ENCODE data around the gene ACSBG1. TPM values are rescaled to one million over a fixed set of nuclear protein-coding genes. Genes with fewer than 3 reads are reported as not detected.
"Not testable (repeated sequence)": the region's sequence is repeated elsewhere in the genome, so short reads cannot be mapped to it uniquely, and the experiment has no call there.

The ACSBG1 gene
- total and polyA plus RNA-seq, 2 experiments from 2014 or later, result 0.04 TPM; not detected in 1

- Histone ChIP-seq H3K4me1 (ENCODE audit: insufficient read depth) (0 out of 2 replicates have a peak, but pooled peaks cover 1% of the 10 kb centered on the region), H3K9ac (no peak overlapping the region), H3K4me2 (ENCODE audit: unreplicated experiment) (no peak overlapping the region), H3K79me2 (ENCODE audit: insufficient read depth) (peaks cover 42% of the 10 kb centered on the region), H3K4me3 (no peak overlapping the region), H3K36me3 (ENCODE audit: low read depth) (0 out of 2 replicates have a peak, but pooled peaks cover 7% of the 10 kb centered on the region), H3F3A (ENCODE audit: insufficient read depth) (no peaks in the 10 kb centered on the region), H3K27ac (no peak overlapping the region), H3K27me3 (replicated peaks; ENCODE audit: insufficient read depth) (no peaks in the 10 kb centered on the region), H2AFZ (no peak overlapping the region), H3K9me2 (ENCODE audit: insufficient read depth) (no peaks in the 10 kb centered on the region), H4K20me1 (ENCODE audit: insufficient read depth) (no peaks in the 10 kb centered on the region), H3K9me3 (ENCODE audit: low read depth) (no peaks in the 10 kb centered on the region)
- WGBS, 2 experiments (ENCODE audit: low coverage in 1 of 2, low lambda C conversion rate in 2 of 2, missing lambda C conversion rate in 2 of 2), result 75% methylated on average over 4 of the region's 4 CpGs
- TF ChIP-seq EZH2 (IDR thresholded peaks at IDR 0.05; ENCODE audit: insufficient read depth, poor library complexity, severe bottlenecking), result no peak
- no peak for TF ChIP-seq EZH2phosphoT487 (IDR thresholded peaks at IDR 0.05; ENCODE audit: insufficient read depth, low read depth)
- no peak for DNase-seq
- in situ Hi-C loops (cut with MboI), result no loop called here
Observed at GRCh38 chr15:78155355-78155939, 78.9 kb downstream of the ACSBG1 start.

- no peak for TF ChIP-seq EZH2 (IDR thresholded peaks at IDR 0.05; ENCODE audit: insufficient read depth, poor library complexity, severe bottlenecking)
- no peak for TF ChIP-seq EZH2phosphoT487 (IDR thresholded peaks at IDR 0.05; ENCODE audit: insufficient read depth, low read depth)
- Histone ChIP-seq H4K20me1 (ENCODE audit: insufficient read depth) (no peaks in the 10 kb centered on the region), H3K4me1 (ENCODE audit: insufficient read depth) (0 out of 2 replicates have a peak, but pooled peaks cover 6% of the 10 kb centered on the region), H3K79me2 (ENCODE audit: insufficient read depth) (peaks cover 46% of the 10 kb centered on the region), H3K36me3 (ENCODE audit: low read depth) (0 out of 2 replicates have a peak, but pooled peaks cover 7% of the 10 kb centered on the region), H3K9me3 (ENCODE audit: low read depth) (no peaks in the 10 kb centered on the region), H3K9ac (no peak overlapping the region), H3K27me3 (replicated peaks; ENCODE audit: insufficient read depth) (no peaks in the 10 kb centered on the region), H3K4me2 (ENCODE audit: unreplicated experiment) (no peak overlapping the region), H3F3A (ENCODE audit: insufficient read depth) (no peaks in the 10 kb centered on the region), H3K4me3 (no peak overlapping the region), H3K9me2 (ENCODE audit: insufficient read depth) (no peaks in the 10 kb centered on the region), H2AFZ (no peak overlapping the region), H3K27ac (no peak overlapping the region)
- in situ Hi-C loops (cut with MboI), result no loop called here
- 93 to 94% methylated on average over 3 of the region's 3 CpGs for WGBS, 2 experiments (ENCODE audit: low coverage in 1 of 2, low lambda C conversion rate in 2 of 2, missing lambda C conversion rate in 2 of 2)
- DNase-seq, result no peak
Observed at GRCh38 chr15:78154955-78155354, 79.4 kb downstream of the ACSBG1 start.

GRCh38 chr15:78151075-78151474 is 83.3 kb downstream of the ACSBG1 start:
- peaks cover 55% of the 10 kb centered on the region for H3K79me2 ChIP-seq (ENCODE audit: insufficient read depth)
- H4K20me1 ChIP-seq (ENCODE audit: insufficient read depth); in situ Hi-C loops (cut with MboI); H3K4me3 ChIP-seq; H3K9me3 ChIP-seq (ENCODE audit: low read depth); H3F3A ChIP-seq (ENCODE audit: insufficient read depth); DNase-seq; H3K9ac ChIP-seq; H3K27me3 ChIP-seq (replicated peaks; ENCODE audit: insufficient read depth); H3K27ac ChIP-seq; H2AFZ ChIP-seq; H3K9me2 ChIP-seq (ENCODE audit: insufficient read depth); H3K36me3 ChIP-seq (ENCODE audit: low read depth); H3K4me2 ChIP-seq (ENCODE audit: unreplicated experiment): not testable (repeated sequence)
- 89 to 92% methylated on average over 8 of the region's 8 CpGs for WGBS, 2 experiments (ENCODE audit: low coverage in 1 of 2, low lambda C conversion rate in 2 of 2, missing lambda C conversion rate in 2 of 2)
- peaks cover 16% of the 10 kb centered on the region; the same call in 1 of the 2 replicates for H3K4me1 ChIP-seq (ENCODE audit: insufficient read depth)

GRCh38 chr15:78149805-78150751 is 84.3 kb downstream of the ACSBG1 start:
- H3K9me2 ChIP-seq (ENCODE audit: insufficient read depth), result no peaks in the 10 kb centered on the region
- H3K27ac ChIP-seq, result no peak overlapping the region
- H3K79me2 ChIP-seq (ENCODE audit: insufficient read depth), result peaks cover 55% of the 10 kb centered on the region
- H3K4me3 ChIP-seq, result peak overlapping the region; percentile 97
- in situ Hi-C loops (cut with MboI), result no loop called here
- no peaks in the 10 kb centered on the region for H4K20me1 ChIP-seq (ENCODE audit: insufficient read depth)
- no peaks in the 10 kb centered on the region for H3F3A ChIP-seq (ENCODE audit: insufficient read depth)
- H3K9me3 ChIP-seq (ENCODE audit: low read depth), result no peaks in the 10 kb centered on the region
- peaks cover 16% of the 10 kb centered on the region; the same call in 1 of the 2 replicates for H3K4me1 ChIP-seq (ENCODE audit: insufficient read depth)
- H3K36me3 ChIP-seq (ENCODE audit: low read depth), result no peaks in the 10 kb centered on the region
- peak overlapping the region; percentile 98 for H2AFZ ChIP-seq
- DNase-seq, result no peak
- 12 to 13% methylated on average over 20 of the region's 20 CpGs for WGBS, 2 experiments (ENCODE audit: low coverage in 1 of 2, low lambda C conversion rate in 2 of 2, missing lambda C conversion rate in 2 of 2)
- H3K9ac ChIP-seq, result peak overlapping the region; percentile 90
- H3K27me3 ChIP-seq (replicated peaks; ENCODE audit: insufficient read depth), result no peaks in the 10 kb centered on the region
- H3K4me2 ChIP-seq (ENCODE audit: unreplicated experiment), result peak overlapping the region; percentile 89
- TF ChIP-seq EZH2 (IDR thresholded peaks at IDR 0.05; ENCODE audit: insufficient read depth, poor library complexity, severe bottlenecking), result no peak
- TF ChIP-seq EZH2phosphoT487 (IDR thresholded peaks at IDR 0.05; ENCODE audit: insufficient read depth, low read depth), result no peak

Data from GM23248 (cell line).